ENCODE measurements around the gene CCNL2. TPM values are rescaled to one million over a fixed set of nuclear protein-coding genes. Genes with fewer than 3 reads are reported as not detected.

The CCNL2 gene
- total RNA-seq, 6 experiments from 2014 or later, result 80.8 to 127 (median 101) TPM

GRCh38 chr1:1364266-1364665 lies 34.9 kb downstream of the CCNL2 start:
- ATAC-seq, result no peak
- intact Hi-C loops (cut with DNase I), result no loop called here
- TF ChIP-seq CTCF (IDR thresholded peaks at IDR 0.05) (no peak), POLR2A (IDR thresholded peaks at IDR 0.05) (no peak)

DNA sequence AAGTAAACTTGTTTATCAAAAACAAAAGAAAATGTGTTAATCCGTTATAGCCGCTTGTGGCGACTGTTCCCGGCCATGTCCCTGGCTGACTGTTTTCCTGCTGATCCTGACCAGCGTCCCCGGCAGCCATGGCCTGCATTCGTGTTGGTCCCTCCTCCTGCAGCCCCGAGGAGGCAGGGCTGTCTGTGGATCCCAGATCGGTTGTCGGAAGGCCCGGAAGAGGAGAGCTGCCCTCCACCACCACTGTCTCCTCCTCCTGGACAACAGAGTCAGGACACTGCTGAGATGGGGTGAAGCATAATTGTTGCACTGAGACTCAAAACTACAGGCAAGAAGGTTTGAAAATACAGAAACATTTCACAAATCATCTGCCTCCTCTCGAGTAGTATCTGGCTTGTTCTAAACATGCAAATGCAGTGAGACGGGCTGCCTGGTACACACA lies 37.1 kb downstream of the CCNL2 start:
- no peaks in the 10 kb centered on the region for H3K9me3 ChIP-seq
- no peak overlapping the region for H3K27ac ChIP-seq
- no peaks in the 10 kb centered on the region for H3K27me3 ChIP-seq
- TF ChIP-seq CTCF (IDR thresholded peaks at IDR 0.05), result no peak
- no peak for TF ChIP-seq POLR2A (IDR thresholded peaks at IDR 0.05)
- DNase-seq, result no peak
- intact Hi-C loops (cut with DNase I), result no loop called here
- H3K36me3 ChIP-seq, result no peaks in the 10 kb centered on the region
- H3K4me3 ChIP-seq, result no peak overlapping the region
- no peaks in the 10 kb centered on the region for H3K4me1 ChIP-seq
- WGBS (ENCODE audit: insufficient coverage, low coverage, low lambda C conversion rate, missing lambda C conversion rate), result 48% methylated on average over 5 of the region's 13 CpGs
- ATAC-seq, result peak in 3 of 4 donors; percentile 16 to 43 (median 30)

More at GRCh38 chr1:1364266-1364665, 34.9 kb downstream of the CCNL2 start:
- Histone ChIP-seq H3K4me1 (no peaks in the 10 kb centered on the region), H3K27ac (no peak overlapping the region), H3K9me3 (no peaks in the 10 kb centered on the region), H3K36me3 (no peaks in the 10 kb centered on the region), H3K27me3 (no peaks in the 10 kb centered on the region), H3K4me3 (no peak overlapping the region)
- 76% methylated on average over 2 of the region's 14 CpGs for WGBS (ENCODE audit: insufficient coverage, low coverage, low lambda C conversion rate, missing lambda C conversion rate)
- no peak for DNase-seq

DNA sequence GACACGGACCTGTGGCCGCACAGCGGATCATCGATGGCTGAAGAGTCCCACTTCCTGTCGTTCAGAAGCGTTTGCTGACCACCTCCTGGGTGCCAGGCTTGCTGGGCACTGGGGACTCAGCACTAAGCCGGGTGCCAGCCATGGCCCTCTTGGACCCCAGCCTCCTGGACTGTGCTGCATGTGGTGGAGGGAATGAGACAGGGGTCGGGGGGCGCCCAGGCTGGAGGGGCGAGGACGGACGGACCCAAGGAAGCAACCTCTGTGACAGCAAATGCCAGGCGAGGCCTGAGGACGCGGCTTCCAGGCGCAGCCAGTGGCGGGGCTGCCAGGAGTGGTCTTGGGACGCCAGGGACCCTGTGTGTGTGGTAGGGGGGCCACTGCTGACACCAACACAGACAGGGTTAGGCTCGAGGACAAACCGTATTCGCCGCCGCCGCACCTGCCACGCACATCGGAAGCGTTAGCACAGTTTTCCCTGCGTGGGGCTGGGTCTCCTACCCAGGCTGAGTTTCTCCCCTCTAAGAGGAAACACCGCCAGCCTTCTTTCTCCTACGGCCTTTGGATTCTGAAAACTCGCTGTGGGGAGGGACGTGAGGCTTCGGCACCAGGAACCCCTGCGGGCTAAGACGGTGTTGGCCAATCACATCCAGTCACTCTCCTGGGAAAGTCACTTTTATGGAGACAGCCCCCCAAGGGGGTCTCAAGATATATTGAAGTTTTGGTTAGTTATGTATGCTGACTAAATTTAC lies 37.7 kb downstream of the CCNL2 start:
- ATAC-seq, result no peak
- intact Hi-C loops (cut with DNase I), result no loop called here
- DNase-seq, result peak in 1 of 3 donors; percentile 17
- TF ChIP-seq CTCF (IDR thresholded peaks at IDR 0.05) (no peak), POLR2A (IDR thresholded peaks at IDR 0.05) (no peak)
- Histone ChIP-seq H3K27me3 (no peaks in the 10 kb centered on the region), H3K36me3 (no peaks in the 10 kb centered on the region), H3K4me3 (no peak overlapping the region), H3K27ac (no peak overlapping the region), H3K4me1 (no peaks in the 10 kb centered on the region), H3K9me3 (no peaks in the 10 kb centered on the region)
- WGBS (ENCODE audit: insufficient coverage, low coverage, low lambda C conversion rate, missing lambda C conversion rate), result 63% methylated on average over 15 of the region's 35 CpGs

GRCh38 chr1:1360506-1361169 lies 38.5 kb downstream of the CCNL2 start:
- no peaks in the 10 kb centered on the region for H3K4me1 ChIP-seq
- 88% methylated on average over 12 of the region's 20 CpGs for WGBS (ENCODE audit: insufficient coverage, low coverage, low lambda C conversion rate, missing lambda C conversion rate)
- H3K27ac ChIP-seq, result no peak overlapping the region
- no peaks in the 10 kb centered on the region for H3K27me3 ChIP-seq
- no peaks in the 10 kb centered on the region for H3K36me3 ChIP-seq
- peak in 1 of 4 donors; percentile 11 for ATAC-seq
- H3K4me3 ChIP-seq, result no peak overlapping the region
- no peak for TF ChIP-seq POLR2A (IDR thresholded peaks at IDR 0.05)
- no peak for TF ChIP-seq CTCF (IDR thresholded peaks at IDR 0.05)
- no peak for DNase-seq
- intact Hi-C loops (cut with DNase I), result no loop called here
- H3K9me3 ChIP-seq, result no peaks in the 10 kb centered on the region

All from right lobe of liver (tissue), 6 donors.